Breast epithelium (tissue), 4 donors: ENCODE measurements around the gene TSPO. TPM values are rescaled to one million over a fixed set of nuclear protein-coding genes. Genes with fewer than 3 reads are reported as not detected.

Source experiments
- DNase-seq, 2 donors: peaks; one replicate each; pipeline ENCODE4 v3.0.0-alpha.2; 2019; ENCODE audit warnings: low spot score in 2 of 2
- H3K27ac ChIP-seq, 2 donors: fragments of 200-600 bp; sonication (generic) in 1 of 2; one replicate each; pipeline ENCODE4 v1.5.1; 2016 to 2019; ENCODE audit warnings: mild to moderate bottlenecking in 1 of 2
- H3K27me3 ChIP-seq, 2 donors: fragments of 200-600 bp; sonication (generic) in 1 of 2; one replicate each; pipeline versions ENCODE4 v1.5.1 to v1.6.0; 2017 to 2019; ENCODE audit warnings: control low read depth in 1 of 2, mild to moderate bottlenecking in 1 of 2
- H3K36me3 ChIP-seq: fragments of 200-600 bp; one replicate; pipeline ENCODE4 v1.5.1; 2019
- H3K4me1 ChIP-seq, 2 donors: fragments of 200-600 bp; sonication (generic); one replicate each; pipeline ENCODE4 v1.5.1; 2016 to 2019; ENCODE audit warnings: control low read depth in 1 of 2
- H3K4me3 ChIP-seq, 3 donors: fragments of 200-600 bp; sonication (generic); 1 replicate in 2 of 3; 2 replicates in 1 of 3; pipeline ENCODE4 v1.5.1; 2016 to 2019; ENCODE audit warnings: mild to moderate bottlenecking in 3 of 3, moderate library complexity in 2 of 3
- H3K9me3 ChIP-seq, 2 donors: fragments of 200-600 bp; sonication (generic) in 1 of 2; one replicate each; pipeline ENCODE4 v1.5.1; 2016 to 2019; ENCODE audit warnings: control low read depth in 1 of 2
- CTCF ChIP-seq, 3 donors: fragments of 450-650 bp; IDR thresholded peaks; one replicate each; pipeline ENCODE4 v1.5.1; 2016 to 2017; ENCODE audit warnings: antibody characterized with exemption in 3 of 3, mild to moderate bottlenecking in 3 of 3, moderate library complexity in 3 of 3
- POLR2A ChIP-seq: fragments of 450-650 bp; IDR thresholded peaks from one replicate; pipeline ENCODE4 v1.6.1; 2016; ENCODE audit warnings: antibody characterized with exemption, mild to moderate bottlenecking, moderate library complexity
- POLR2AphosphoS5 ChIP-seq, 3 donors: sonication (generic); formaldehyde crosslinking; IDR thresholded peaks; one replicate each; pipeline ENCODE4 v1.6.1; 2017; ENCODE audit warnings: antibody characterized with exemption in 3 of 3
- intact Hi-C: fragments of 100-400 bp; cut with DNase I; formaldehyde crosslinking; loops from one replicate; pipeline ENCODE4 v1.15.1; 2023; ENCODE audit warnings: low total_unique reads
- total RNA-seq, 3 donors: library from RNA; depleted of rRNA; stranded (reverse); fragments of >200 nt; gene quantifications; one replicate each; pipeline ENCODE4 v1.1.0, GENCODE V29; 2016

The TSPO gene
- total RNA-seq, 3 donors from 2014 or later = 250 to 468 (median 284) TPM

- H3K27ac ChIP-seq = no peak overlapping the region
- TF ChIP-seq POLR2A = no peak
- TF ChIP-seq CTCF (IDR thresholded peaks at IDR 0.05) = no peak
- TF ChIP-seq POLR2AphosphoS5 (IDR thresholded peaks at IDR 0.05) = no peak
- intact Hi-C loops = no loop called here
- no peak overlapping the region for H3K4me3 ChIP-seq
- H3K36me3 ChIP-seq = no peaks in the 10 kb centered on the region
- no peaks in the 10 kb centered on the region for H3K4me1 ChIP-seq
- no peaks in the 10 kb centered on the region for H3K27me3 ChIP-seq
- DNase-seq = no peak
- H3K9me3 ChIP-seq = no peaks in the 10 kb centered on the region
These were observed 23.7 kb downstream of the TSPO start for GRCh38 chr22:43174941-43175531.

GRCh38 chr22:43176090-43176489, 24.7 kb downstream of the TSPO start:
- no peak for DNase-seq
- H3K4me3 ChIP-seq = no peak overlapping the region
- H3K27ac ChIP-seq = no peak overlapping the region
- no peaks in the 10 kb centered on the region for H3K27me3 ChIP-seq
- no peaks in the 10 kb centered on the region for H3K9me3 ChIP-seq
- H3K4me1 ChIP-seq = no peaks in the 10 kb centered on the region
- TF ChIP-seq POLR2AphosphoS5 (IDR thresholded peaks at IDR 0.05) (no peak), CTCF (IDR thresholded peaks at IDR 0.05) (no peak)
- H3K36me3 ChIP-seq = no peaks in the 10 kb centered on the region
- intact Hi-C loops = no loop called here

- Histone ChIP-seq H3K27me3 (no peaks in the 10 kb centered on the region), H3K36me3 (no peaks in the 10 kb centered on the region), H3K4me3 (no peak overlapping the region), H3K9me3 (no peaks in the 10 kb centered on the region), H3K4me1 (no peaks in the 10 kb centered on the region), H3K27ac (no peak overlapping the region)
- no peak for DNase-seq
- TF ChIP-seq POLR2AphosphoS5 (IDR thresholded peaks at IDR 0.05) (no peak), CTCF (IDR thresholded peaks at IDR 0.05) (no peak), POLR2A (no peak)
- intact Hi-C loops = no loop called here
These were observed 26.1 kb downstream of the TSPO start for GRCh38 chr22:43177479-43177878.

- no peak overlapping the region for H3K27ac ChIP-seq
- TF ChIP-seq POLR2AphosphoS5 (IDR thresholded peaks at IDR 0.05) (no peak), POLR2A (no peak), CTCF (IDR thresholded peaks at IDR 0.05) (no peak)
- H3K36me3 ChIP-seq = no peaks in the 10 kb centered on the region
- no peaks in the 10 kb centered on the region for H3K27me3 ChIP-seq
- H3K4me3 ChIP-seq = no peak overlapping the region
- H3K4me1 ChIP-seq = no peaks in the 10 kb centered on the region
- no peak for DNase-seq
- intact Hi-C loops = no loop called here
- H3K9me3 ChIP-seq = no peaks in the 10 kb centered on the region
These were observed 28.0 kb downstream of the TSPO start for GRCh38 chr22:43179146-43179910.

- Histone ChIP-seq H3K9me3 (no peaks in the 10 kb centered on the region), H3K4me1 (no peaks in the 10 kb centered on the region), H3K27ac (no peak overlapping the region), H3K27me3 (no peaks in the 10 kb centered on the region), H3K4me3 (no peak overlapping the region), H3K36me3 (no peaks in the 10 kb centered on the region)
- intact Hi-C loops = no loop called here
- no peak for TF ChIP-seq CTCF (IDR thresholded peaks at IDR 0.05)
- no peak for TF ChIP-seq POLR2AphosphoS5 (IDR thresholded peaks at IDR 0.05)
- DNase-seq = no peak
These were observed 28.5 kb downstream of the TSPO start for GRCh38 chr22:43179911-43180195.
